HG02759 (cell line): ENCODE measurements around the gene BRAF.
"Not testable (repeated sequence)": the region's sequence is repeated elsewhere in the genome, so short reads cannot be mapped to it uniquely, and the experiment has no call there.

Experiments
- ATAC-seq: cut with Tn5 transposase; IDR thresholded peaks from one replicate; pipeline ENCODE4 v1.9.1; 2021; ENCODE audit warnings: mild to moderate bottlenecking, moderate library complexity; ENCODE audit not compliant: unreplicated experiment

The BRAF gene

GRCh38 chr7:140881507-140882228 is 43.1 kb downstream of the BRAF start:
- peak; percentile 63 for ATAC-seq

- ATAC-seq, result no peak
Observed at GRCh38 chr7:140877249-140877524, 47.5 kb downstream of the BRAF start.

- peak; percentile 78 for ATAC-seq
Observed at GRCh38 chr7:140876519-140877248, 48.0 kb downstream of the BRAF start.

GRCh38 chr7:140873434-140873833 is 51.3 kb downstream of the BRAF start:
- no peak for ATAC-seq

GRCh38 chr7:140870003-140870402 is 54.7 kb downstream of the BRAF start:
- no peak for ATAC-seq

GRCh38 chr7:140869430-140869829 is 55.3 kb downstream of the BRAF start:
- no peak for ATAC-seq

GRCh38 chr7:140867467-140868462 is 57.0 kb downstream of the BRAF start:
- ATAC-seq, result no peak

GRCh38 chr7:140866926-140867325 is 57.8 kb downstream of the BRAF start:
- no peak for ATAC-seq

- ATAC-seq, result no peak
Observed at GRCh38 chr7:140864732-140865131, 60.0 kb downstream of the BRAF start.

- no peak for ATAC-seq
Observed at GRCh38 chr7:140863867-140864266, 60.9 kb downstream of the BRAF start.

- ATAC-seq, result no peak
Observed at GRCh38 chr7:140863184-140863583, 61.5 kb downstream of the BRAF start.

- ATAC-seq, result no peak
Observed at GRCh38 chr7:140857048-140857447, 67.7 kb downstream of the BRAF start.

GRCh38 chr7:140841166-140841715 is 83.5 kb downstream of the BRAF start:
- no peak for ATAC-seq

GRCh38 chr7:140831724-140832123 is 93.0 kb downstream of the BRAF start:
- ATAC-seq, result no peak

- ATAC-seq, result no peak
Observed at GRCh38 chr7:140829720-140830119, 95.0 kb downstream of the BRAF start.

- no peak for ATAC-seq
Observed at GRCh38 chr7:140828741-140829140, 96.0 kb downstream of the BRAF start.

- not testable (repeated sequence) for ATAC-seq
Observed at GRCh38 chr7:140817383-140817782, 107.3 kb downstream of the BRAF start.

- peak; percentile 93 for ATAC-seq
Observed at GRCh38 chr7:140810830-140811556, 113.7 kb downstream of the BRAF start.

- ATAC-seq, result no peak
Observed at GRCh38 chr7:140810385-140810784, 114.3 kb downstream of the BRAF start.

GRCh38 chr7:140778975-140779374 is 145.8 kb downstream of the BRAF start:
- ATAC-seq, result no peak
